ENCODE data around the gene TSPAN18.

TSPAN18 gene

GRCh38 chr11:44930588-44931302, 204.0 kb downstream of the TSPAN18 start:
- TF ChIP-seq EZH2phosphoT487 (IDR thresholded peaks at IDR 0.05; ENCODE audit: low read depth) (no peak), CTCF (IDR thresholded peaks at IDR 0.05; ENCODE audit: low read depth, low read length) (no peak)
- Histone ChIP-seq H3K4me3 (ENCODE audit: low read length) (no peak overlapping the region), H3K9ac (ENCODE audit: low read length) (no peak overlapping the region), H3K4me1 (ENCODE audit: low read length) (peaks cover 13% of the 10 kb centered on the region), H4K20me1 (ENCODE audit: insufficient read depth, low read length) (no peaks in the 10 kb centered on the region), H3K4me2 (ENCODE audit: low read length) (no peak overlapping the region), H3K27ac (ENCODE audit: low read length) (no peak overlapping the region), H3K27me3 (ENCODE audit: low read depth, low read length) (no peaks in the 10 kb centered on the region), H3K36me3 (replicated peaks; ENCODE audit: low read depth, low read length) (peaks cover 16% of the 10 kb centered on the region), H3K79me2 (ENCODE audit: low read length) (no peaks in the 10 kb centered on the region), H3K9me3 (ENCODE audit: insufficient read depth, low read length) (no peaks in the 10 kb centered on the region), H2AFZ (ENCODE audit: low read depth, low read length) (no peak overlapping the region)

DNA sequence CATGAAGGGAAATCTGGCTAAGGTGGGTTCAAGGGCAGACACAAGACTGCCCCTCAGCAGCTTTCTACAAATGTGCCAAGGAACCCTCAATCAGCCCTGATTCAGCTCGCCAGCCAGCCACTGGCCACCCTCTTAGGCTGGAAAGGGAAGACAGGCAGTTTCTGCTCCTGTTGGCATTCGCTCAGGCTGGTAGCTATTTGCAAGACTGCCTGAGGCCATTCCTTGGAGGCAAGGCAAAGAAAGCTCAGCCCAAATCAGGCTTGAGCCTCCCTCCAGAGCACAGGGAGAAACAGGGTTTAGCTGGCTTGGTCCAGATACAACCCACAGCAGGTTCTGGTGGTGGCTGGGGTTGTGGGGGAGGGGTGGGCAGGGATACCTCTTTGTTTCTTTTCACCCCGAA, 204.7 kb downstream of the TSPAN18 start:
- Histone ChIP-seq H3K4me2 (ENCODE audit: low read length) (no peak overlapping the region), H3K9me3 (ENCODE audit: insufficient read depth, low read length) (no peaks in the 10 kb centered on the region), H3K36me3 (replicated peaks; ENCODE audit: low read depth, low read length) (peaks cover 20% of the 10 kb centered on the region), H4K20me1 (ENCODE audit: insufficient read depth, low read length) (no peaks in the 10 kb centered on the region), H3K79me2 (ENCODE audit: low read length) (no peaks in the 10 kb centered on the region), H3K4me1 (ENCODE audit: low read length) (peaks cover 16% of the 10 kb centered on the region), H3K4me3 (ENCODE audit: low read length) (no peak overlapping the region), H3K27ac (ENCODE audit: low read length) (no peak overlapping the region), H3K9ac (ENCODE audit: low read length) (no peak overlapping the region), H2AFZ (ENCODE audit: low read depth, low read length) (no peak overlapping the region), H3K27me3 (ENCODE audit: low read depth, low read length) (no peaks in the 10 kb centered on the region)
- TF ChIP-seq CTCF (IDR thresholded peaks at IDR 0.05; ENCODE audit: low read depth, low read length) = no peak

- Histone ChIP-seq H3K4me3 (ENCODE audit: low read length) (no peak overlapping the region), H3K9ac (ENCODE audit: low read length) (no peak overlapping the region), H3K79me2 (ENCODE audit: low read length) (no peaks in the 10 kb centered on the region), H3K4me2 (ENCODE audit: low read length) (no peak overlapping the region), H3K4me1 (ENCODE audit: low read length) (peaks cover 26% of the 10 kb centered on the region), H2AFZ (ENCODE audit: low read depth, low read length) (no peak overlapping the region), H3K27me3 (ENCODE audit: low read depth, low read length) (no peaks in the 10 kb centered on the region), H3K9me3 (ENCODE audit: insufficient read depth, low read length) (no peaks in the 10 kb centered on the region), H3K36me3 (replicated peaks; ENCODE audit: low read depth, low read length) (peaks cover 30% of the 10 kb centered on the region), H4K20me1 (ENCODE audit: insufficient read depth, low read length) (no peaks in the 10 kb centered on the region; the same call in 1 of the 2 replicates), H3K27ac (ENCODE audit: low read length) (no peak overlapping the region)
- TF ChIP-seq EZH2phosphoT487 (IDR thresholded peaks at IDR 0.05; ENCODE audit: low read depth) (no peak), CTCF (IDR thresholded peaks at IDR 0.05; ENCODE audit: low read depth, low read length) (no peak)
Observed at GRCh38 chr11:44934110-44934509, 207.3 kb downstream of the TSPAN18 start.

- Histone ChIP-seq H3K9ac (ENCODE audit: low read length) (no peak overlapping the region), H4K20me1 (ENCODE audit: insufficient read depth, low read length) (no peaks in the 10 kb centered on the region; the same call in 1 of the 2 replicates), H3K4me3 (ENCODE audit: low read length) (no peak overlapping the region), H3K27ac (ENCODE audit: low read length) (no peak overlapping the region), H2AFZ (ENCODE audit: low read depth, low read length) (no peak overlapping the region), H3K9me3 (ENCODE audit: insufficient read depth, low read length) (no peaks in the 10 kb centered on the region), H3K4me2 (ENCODE audit: low read length) (no peak overlapping the region), H3K27me3 (ENCODE audit: low read depth, low read length) (no peaks in the 10 kb centered on the region), H3K79me2 (ENCODE audit: low read length) (peaks cover 6% of the 10 kb centered on the region), H3K4me1 (ENCODE audit: low read length) (peaks cover 33% of the 10 kb centered on the region), H3K36me3 (replicated peaks; ENCODE audit: low read depth, low read length) (peaks cover 32% of the 10 kb centered on the region)
- no peak for TF ChIP-seq CTCF (IDR thresholded peaks at IDR 0.05; ENCODE audit: low read depth, low read length)
- TF ChIP-seq EZH2phosphoT487 (IDR thresholded peaks at IDR 0.05; ENCODE audit: low read depth) = no peak
Observed at GRCh38 chr11:44934735-44935250, 208.0 kb downstream of the TSPAN18 start.

Data from OCI-LY3 (cell line).